T47D (cell line): ENCODE results near the gene KIN.
"Not testable (repeated sequence)": the region's sequence is repeated elsewhere in the genome, so short reads cannot be mapped to it uniquely, and the experiment has no call there.

Experiments used
- DNase-seq, 2 experiments: peaks; one replicate each; pipeline versions ENCODE4 v3.0.0 to v3.0.0-alpha.2; 2011 to 2012; ENCODE audit warnings: low read depth in 1 of 2, low spot score in 1 of 2
- JUND ChIP-seq: IDR thresholded peaks from 2 replicates; pipeline ENCODE4 v1.6.1; 2012; ENCODE audit warnings: low read depth
- in situ Hi-C: cut with HindIII; loops from 2 replicates; pipeline ENCODE4 v1.10.0; 2016; ENCODE audit warnings: low sequenced_read_pairs, low pct_unique_long_range_greater_than_20kb

KIN gene

GRCh38 chr10:7788639-7789286 is 970 bp upstream of the KIN start:
- TF ChIP-seq JUND: no peak
- peak; percentile 21 to 49 for DNase-seq
- in situ Hi-C loops: no loop called here

- in situ Hi-C loops: no loop called here
- peak in 1 of 2 experiments; percentile 39 for DNase-seq
- no peak for TF ChIP-seq JUND
Measured at GRCh38 chr10:7787150-7787856, 490 bp downstream of the KIN start.

- no peak for TF ChIP-seq JUND
- no peak for DNase-seq
- in situ Hi-C loops: no loop called here
Measured at GRCh38 chr10:7786430-7786829, 1.4 kb downstream of the KIN start.

- in situ Hi-C loops, DNase-seq: not testable (repeated sequence)
Measured at GRCh38 chr10:7782194-7782593, 5.6 kb downstream of the KIN start.

GRCh38 chr10:7776777-7777176 is 11.0 kb downstream of the KIN start:
- in situ Hi-C loops: no loop called here
- no peak for TF ChIP-seq JUND
- DNase-seq: no peak

GRCh38 chr10:7773845-7774801 is 13.7 kb downstream of the KIN start:
- no peak for TF ChIP-seq JUND
- peak; percentile 30 to 86 for DNase-seq
- in situ Hi-C loops: no loop called here

- DNase-seq: no peak
- in situ Hi-C loops: no loop called here
- no peak for TF ChIP-seq JUND
Measured at GRCh38 chr10:7768417-7768816, 19.4 kb downstream of the KIN start.

- in situ Hi-C loops: no loop called here
- DNase-seq: no peak
- no peak for TF ChIP-seq JUND
Measured at GRCh38 chr10:7767209-7767608, 20.6 kb downstream of the KIN start.

- no peak for DNase-seq
- TF ChIP-seq JUND: no peak
- in situ Hi-C loops: no loop called here
Measured at GRCh38 chr10:7766241-7766640, 21.6 kb downstream of the KIN start.

GRCh38 chr10:7763929-7764328 is 23.9 kb downstream of the KIN start:
- in situ Hi-C loops: no loop called here
- DNase-seq: no peak
- TF ChIP-seq JUND: no peak

GRCh38 chr10:7756360-7756992 is 31.3 kb downstream of the KIN start:
- peak; percentile 41 to 73 for DNase-seq
- in situ Hi-C loops: no loop called here
- TF ChIP-seq JUND: no peak

GRCh38 chr10:7755103-7755502 is 32.7 kb downstream of the KIN start:
- in situ Hi-C loops: no loop called here
- no peak for DNase-seq
- no peak for TF ChIP-seq JUND
